ENCODE results near the gene NR6A1.
"Not testable (repeated sequence)": the region's sequence is repeated elsewhere in the genome, so short reads cannot be mapped to it uniquely, and the experiment has no call there.

The NR6A1 gene

DNA sequence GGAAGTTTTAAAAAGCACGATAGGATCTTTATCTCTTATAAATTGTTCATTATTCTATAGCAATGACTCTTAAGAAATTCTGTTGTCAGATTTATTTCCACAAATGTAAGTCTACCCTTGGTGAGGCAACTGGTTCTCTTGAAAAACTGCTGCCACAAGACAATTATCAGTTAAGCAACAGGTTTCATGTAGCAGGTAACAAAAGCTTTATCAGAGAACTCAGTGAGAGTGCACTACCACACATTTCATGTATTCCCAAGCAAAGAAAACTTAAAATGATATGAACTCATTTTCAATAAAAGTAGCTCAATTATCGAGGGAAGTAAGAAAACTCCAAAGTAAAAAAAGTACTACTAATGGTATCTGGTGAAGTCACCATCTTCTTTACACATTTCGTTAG lies 9.4 kb downstream of the NR6A1 start:
- DNase-seq (ENCODE audit: extremely low read depth in 1 of 2, low read depth in 1 of 2): no peak

DNA sequence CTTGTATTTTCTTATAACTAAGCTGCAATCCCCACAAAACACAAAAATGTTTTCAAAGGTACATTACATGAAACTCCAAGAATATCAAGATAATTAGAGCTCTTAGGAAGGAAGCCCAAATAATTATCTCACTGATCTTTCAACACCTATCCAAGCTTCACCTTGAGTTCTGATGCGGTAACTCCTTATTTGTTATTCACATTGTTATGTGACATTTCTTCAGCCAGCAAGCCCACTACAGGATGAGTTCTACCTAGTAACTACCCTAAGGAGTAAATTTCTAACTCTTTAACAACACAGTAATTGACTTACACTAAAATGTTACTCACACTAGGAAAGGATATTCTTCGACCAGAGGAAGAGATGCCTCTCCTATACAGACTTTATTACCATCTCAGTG lies 9.9 kb downstream of the NR6A1 start:
- no peak for DNase-seq (ENCODE audit: extremely low read depth in 1 of 2, low read depth in 1 of 2)

DNA sequence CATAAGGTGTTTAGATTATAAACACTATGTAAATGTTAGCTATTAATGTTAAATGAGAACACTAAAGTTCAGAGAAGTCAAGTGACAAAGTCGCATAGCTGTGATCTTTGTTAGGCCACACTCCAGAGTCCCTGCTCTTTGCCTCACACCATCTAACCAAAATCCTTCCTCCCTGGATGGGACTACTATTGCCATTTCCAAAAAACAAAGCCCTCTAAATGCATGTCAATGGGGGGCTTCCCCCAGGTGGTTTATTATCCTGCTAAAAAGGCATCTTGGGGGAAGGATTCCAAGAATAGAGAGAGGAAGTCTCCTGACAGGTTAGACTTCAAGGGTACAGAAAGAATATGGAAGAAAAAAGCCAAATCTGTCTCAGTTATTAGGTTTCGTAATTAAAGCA lies 10.4 kb downstream of the NR6A1 start:
- DNase-seq (ENCODE audit: extremely low read depth in 1 of 2, low read depth in 1 of 2): no peak

DNA sequence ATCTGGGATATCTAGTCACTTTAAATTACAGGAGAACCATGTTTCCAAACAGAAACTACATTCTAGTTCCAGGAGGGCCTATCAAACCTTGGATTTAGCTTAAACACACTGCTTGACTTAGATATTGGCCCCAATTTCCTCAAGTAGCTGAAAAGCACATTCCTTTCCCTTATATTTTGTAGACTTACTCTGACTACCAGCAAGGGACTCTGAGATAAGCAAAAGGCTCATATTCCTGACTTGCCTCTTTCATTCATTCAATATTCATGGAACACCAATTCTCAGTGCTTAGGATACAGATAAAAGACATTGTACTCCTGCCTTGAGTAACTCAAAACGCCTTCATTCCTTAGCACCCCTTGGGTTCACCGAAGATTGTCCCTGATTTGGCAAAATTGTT lies 11.8 kb downstream of the NR6A1 start:
- no peak for DNase-seq (ENCODE audit: extremely low read depth in 1 of 2, low read depth in 1 of 2)

DNA sequence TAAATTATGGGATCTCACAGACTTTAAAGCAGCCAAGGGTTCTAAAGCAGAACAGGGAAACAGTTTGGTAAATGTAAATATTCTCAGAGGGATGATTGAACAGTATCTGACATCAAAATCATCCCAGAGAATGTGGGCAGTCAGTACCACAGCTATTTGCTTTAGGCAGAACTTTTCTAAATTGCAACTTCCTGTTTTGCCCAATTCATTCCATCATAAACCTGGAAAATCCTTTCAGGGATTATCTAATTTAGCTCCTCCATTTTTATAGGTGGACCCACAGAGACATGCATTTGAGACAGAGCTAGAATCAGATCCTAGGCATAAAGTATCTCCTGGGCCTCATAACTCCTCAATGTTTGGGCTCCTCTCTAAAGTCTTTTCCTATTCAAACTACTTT lies 12.4 kb downstream of the NR6A1 start:
- no peak for DNase-seq (ENCODE audit: extremely low read depth in 1 of 2, low read depth in 1 of 2)

DNA sequence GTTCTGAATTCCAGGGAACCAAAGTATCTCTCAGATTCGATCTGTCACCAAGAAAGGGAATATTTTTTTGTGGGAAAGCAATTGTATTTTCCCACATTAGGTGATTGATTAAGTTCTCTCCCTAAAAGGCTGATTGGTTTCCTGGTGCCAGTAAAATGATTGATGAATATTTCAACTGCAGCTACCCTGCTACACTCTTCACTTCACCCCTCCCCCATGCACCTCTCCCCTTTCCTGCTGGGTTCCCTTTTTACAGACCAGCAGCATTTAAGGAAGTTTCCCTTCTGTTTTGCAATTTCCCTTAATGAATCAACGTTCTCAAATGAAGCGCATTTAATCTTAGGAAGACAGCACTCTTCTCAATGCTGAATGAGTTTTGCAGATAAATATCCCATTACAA lies 13.1 kb downstream of the NR6A1 start:
- no peak for DNase-seq (ENCODE audit: extremely low read depth in 1 of 2, low read depth in 1 of 2)

DNA sequence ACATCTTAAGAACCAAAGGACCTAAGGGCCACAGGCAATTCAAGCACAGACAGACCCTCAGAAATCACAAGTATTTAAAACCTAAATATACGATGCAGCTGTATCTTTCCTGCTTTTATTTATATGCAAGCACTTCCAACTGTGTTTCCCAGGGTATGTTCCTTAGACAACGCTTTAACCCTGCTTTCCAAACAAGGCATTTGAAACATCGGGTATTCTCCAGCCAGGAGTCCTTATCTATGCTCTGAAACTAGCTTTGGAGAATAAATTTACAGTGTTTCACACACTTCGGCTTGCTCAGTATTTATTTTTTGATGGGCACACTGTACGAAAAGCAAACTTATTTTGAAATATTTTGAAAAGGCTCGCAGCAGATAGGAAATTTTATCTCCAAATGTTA lies 13.5 kb downstream of the NR6A1 start:
- DNase-seq (ENCODE audit: extremely low read depth in 1 of 2, low read depth in 1 of 2): no peak

DNA sequence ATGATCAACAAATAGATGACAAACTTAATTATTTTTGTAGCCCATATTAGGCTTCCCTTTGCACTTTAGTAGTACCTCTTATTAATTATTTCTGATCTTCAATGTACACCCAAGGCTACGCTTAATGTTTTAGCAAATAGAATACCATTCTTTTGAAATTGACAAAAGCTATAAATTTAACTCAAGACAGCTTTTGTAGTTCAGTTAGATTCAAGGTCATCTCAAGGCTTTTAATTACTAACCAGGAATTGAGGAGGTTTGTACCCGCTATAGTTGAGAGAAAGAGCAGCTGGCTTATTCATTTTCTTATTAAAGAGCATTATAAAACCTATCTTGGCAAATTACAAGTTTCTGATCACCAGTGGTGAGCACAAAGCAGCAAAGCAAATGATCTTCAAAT lies 15.1 kb downstream of the NR6A1 start:
- no peak for DNase-seq (ENCODE audit: extremely low read depth in 1 of 2, low read depth in 1 of 2)

DNA sequence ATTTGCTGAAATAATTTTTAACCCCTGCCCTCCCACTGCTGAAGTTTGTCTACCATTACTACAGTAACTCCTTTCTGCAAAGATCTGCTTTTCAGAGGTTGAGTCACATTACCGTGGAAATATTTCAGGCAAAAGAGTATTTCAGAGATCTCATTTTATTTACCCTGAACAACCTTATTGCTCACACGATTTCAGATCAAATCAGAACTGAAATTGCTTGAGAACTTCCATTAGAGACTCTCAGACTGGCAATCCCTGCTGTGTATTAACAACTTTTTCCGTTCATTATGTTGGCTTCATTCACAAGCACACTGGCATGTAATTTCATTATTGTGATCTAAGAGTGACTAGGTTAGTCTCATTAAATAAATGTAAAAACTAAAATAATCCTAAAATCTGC lies 16.1 kb downstream of the NR6A1 start:
- DNase-seq (ENCODE audit: extremely low read depth in 1 of 2, low read depth in 1 of 2): no peak

DNA sequence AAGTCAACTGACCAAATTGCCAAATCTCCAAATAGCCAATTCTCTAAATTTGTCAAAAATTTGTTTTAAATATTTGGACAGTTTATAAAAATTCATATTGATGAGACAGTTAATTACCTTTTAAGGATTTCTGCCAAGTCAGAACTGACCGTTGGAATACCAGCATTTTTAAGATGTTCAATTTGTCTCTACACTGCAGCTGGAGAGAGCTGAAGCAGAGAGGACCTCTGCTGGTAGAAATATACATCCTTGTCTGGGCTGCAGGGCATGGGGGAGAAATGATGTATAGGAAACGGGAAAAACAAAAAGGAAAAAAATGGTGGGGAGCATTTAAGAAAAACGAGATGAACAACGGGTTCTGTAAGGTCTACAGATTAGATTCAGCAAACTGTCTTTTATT lies 16.8 kb downstream of the NR6A1 start:
- no peak for DNase-seq (ENCODE audit: extremely low read depth in 1 of 2, low read depth in 1 of 2)

DNA sequence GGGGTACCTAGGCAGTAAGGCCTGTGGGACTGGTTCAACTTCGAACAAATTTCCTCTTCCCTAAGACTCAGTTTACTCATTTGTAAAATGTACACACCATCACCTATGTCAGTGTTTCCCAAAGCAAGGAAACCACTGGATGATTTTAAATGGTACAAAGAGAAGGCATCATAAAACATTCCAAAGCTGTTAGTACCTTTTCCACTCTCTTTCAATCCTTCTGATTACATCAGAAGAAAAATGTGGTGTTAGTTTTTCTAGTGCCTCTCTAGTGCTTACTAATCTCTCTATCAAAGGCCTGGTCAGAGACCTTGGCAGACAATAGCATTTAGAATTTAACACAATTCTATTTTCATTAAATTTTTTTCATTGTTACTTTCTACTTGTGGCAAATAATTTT lies 18.1 kb downstream of the NR6A1 start:
- DNase-seq (ENCODE audit: extremely low read depth in 1 of 2, low read depth in 1 of 2): no peak

DNA sequence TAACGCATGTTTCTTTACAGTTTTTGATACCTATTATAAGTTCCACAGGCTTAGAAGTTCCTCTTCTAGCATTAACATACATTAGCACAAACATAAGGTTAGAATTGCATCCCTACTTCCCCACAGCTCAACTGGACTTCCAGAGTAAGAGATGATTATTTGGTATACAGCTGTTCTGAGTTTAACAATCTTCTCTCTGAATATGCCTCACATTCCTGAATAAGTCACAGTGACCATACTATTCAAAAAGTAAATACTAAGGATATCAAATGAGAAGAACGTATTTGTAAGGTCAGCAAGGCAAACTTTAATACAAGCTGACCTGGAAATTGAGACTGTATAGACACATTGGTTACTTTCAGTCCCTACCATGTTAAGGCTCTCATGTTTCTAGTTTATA lies 21.3 kb downstream of the NR6A1 start:
- no peak for DNase-seq (ENCODE audit: extremely low read depth in 1 of 2, low read depth in 1 of 2)

DNA sequence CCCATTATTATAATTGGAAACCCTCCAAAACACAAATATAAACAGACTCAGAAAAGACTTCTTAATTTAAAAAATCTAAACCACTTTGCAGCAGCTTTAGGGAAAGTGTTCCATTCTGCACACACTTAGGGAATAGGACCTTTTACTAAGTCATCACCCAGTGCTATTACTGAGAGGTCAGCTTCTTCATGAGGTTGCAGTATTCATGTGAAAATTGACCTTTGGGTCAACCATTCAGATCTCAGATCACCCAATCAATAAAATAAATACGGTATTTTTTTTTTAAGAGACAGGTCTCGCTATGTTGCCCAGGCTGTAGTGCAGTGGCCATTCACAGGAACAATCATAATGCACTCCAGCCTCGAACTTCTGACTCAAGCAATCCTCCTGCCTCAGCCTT lies 21.8 kb downstream of the NR6A1 start:
- DNase-seq (ENCODE audit: extremely low read depth in 1 of 2, low read depth in 1 of 2): no peak

DNA sequence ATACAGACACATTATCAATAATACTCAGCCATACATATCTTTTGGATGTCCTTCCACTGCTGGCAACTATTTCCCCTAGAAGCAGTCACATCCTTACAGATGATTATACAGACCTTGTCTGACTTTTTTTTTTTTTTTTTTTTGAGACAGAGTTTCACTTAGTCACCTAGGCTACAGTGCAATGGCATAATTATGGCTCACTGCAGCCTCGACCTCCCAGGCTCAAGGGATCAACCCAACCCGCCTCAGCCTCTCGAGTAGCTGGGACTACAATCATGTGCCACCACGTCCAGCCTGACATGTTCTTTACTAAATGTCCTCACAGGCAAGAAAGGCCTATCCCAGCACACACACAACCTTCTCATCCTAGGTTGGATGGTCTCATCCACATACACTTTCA lies 24.0 kb downstream of the NR6A1 start:
- DNase-seq (ENCODE audit: extremely low read depth in 1 of 2, low read depth in 1 of 2): no peak

DNA sequence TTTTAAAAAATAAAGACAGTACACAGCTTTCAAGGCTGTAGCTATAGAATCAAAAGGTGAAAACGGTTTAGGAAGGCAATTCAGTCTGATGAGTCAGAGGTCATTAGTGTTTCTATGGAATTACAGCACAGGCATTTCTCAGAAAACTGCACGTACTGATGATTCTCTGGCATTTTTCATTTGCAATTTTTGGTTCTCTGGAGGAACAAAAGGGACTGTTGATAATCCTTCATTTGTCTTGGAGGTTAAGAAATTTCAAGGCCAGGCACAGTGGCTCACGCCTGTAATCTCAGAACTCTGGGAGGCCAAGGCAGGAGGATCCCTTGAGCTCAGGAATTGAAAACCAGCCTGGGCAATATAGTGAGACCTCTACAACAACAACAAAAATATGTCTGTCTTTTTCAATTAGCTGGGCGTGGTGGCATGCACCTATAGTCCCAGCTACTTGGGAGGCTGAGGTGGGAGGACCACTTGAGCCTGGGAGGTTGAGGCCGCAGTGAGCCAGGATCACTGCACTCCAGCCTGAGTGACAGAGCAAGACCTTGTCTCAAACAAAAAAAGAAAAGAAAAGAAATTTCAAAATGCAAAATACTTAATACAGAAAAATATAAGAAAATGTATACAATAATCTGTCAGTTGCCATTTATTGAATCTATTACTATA lies 27.3 kb downstream of the NR6A1 start:
- DNase-seq (ENCODE audit: extremely low read depth in 1 of 2, low read depth in 1 of 2): no peak

DNA sequence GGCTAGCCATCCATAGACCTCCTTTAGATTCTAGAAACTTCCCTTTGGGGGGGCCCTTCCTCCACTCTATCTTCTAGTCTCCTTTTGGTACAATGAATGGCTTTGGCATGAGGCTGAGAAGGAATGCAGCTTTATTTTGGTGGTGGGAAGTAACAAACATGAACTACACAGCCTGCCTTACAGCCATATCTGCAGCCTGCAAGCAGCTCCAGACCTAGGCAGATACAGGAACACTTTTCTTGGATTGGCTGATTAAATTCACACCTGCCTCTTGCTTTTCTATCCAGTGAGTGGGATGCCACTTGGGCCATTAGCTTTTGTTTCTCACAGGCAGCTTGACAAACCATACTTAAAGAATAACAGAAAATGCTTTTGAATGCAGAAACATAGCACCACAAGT lies 28.2 kb downstream of the NR6A1 start:
- DNase-seq (ENCODE audit: extremely low read depth in 1 of 2, low read depth in 1 of 2): no peak

DNA sequence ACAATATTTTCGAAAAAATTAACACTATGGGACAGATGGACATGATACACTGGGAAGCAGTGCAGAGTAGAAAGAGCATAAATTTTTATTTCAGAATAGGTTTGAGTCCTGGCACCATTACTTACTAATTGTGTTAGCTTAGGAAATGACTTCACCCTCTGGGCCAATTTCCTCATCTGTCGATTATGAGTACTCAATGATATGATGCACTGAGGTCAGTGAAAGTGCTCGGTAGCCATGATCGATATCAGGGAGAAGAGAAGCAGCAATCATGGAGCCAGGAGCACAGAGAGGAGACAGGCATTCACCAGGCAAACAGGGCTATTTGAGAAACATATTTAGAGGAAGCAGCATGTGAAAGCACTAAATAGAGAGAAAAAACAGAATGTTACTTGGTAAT lies 29.4 kb downstream of the NR6A1 start:
- no peak for DNase-seq (ENCODE audit: extremely low read depth in 1 of 2, low read depth in 1 of 2)

DNA sequence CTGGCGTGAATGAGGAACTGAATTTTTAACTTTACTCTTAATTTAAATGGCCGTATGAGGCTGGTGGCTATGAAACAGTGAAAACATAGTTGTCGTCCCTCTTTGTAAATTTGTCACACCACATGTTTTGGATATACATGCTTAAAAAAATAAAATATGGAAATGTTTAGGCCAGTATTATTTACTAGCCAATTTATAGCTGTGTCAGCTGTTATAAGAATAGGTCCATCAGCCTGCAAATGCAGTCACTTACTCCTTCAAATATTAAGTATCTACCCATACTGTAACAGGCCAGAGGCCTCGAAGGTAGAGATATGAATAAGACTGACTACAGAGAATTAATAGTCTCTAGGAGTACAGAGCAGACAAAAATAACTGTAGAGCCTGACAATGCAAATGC lies 30.0 kb downstream of the NR6A1 start:
- no peak for DNase-seq (ENCODE audit: extremely low read depth in 1 of 2, low read depth in 1 of 2)

DNA sequence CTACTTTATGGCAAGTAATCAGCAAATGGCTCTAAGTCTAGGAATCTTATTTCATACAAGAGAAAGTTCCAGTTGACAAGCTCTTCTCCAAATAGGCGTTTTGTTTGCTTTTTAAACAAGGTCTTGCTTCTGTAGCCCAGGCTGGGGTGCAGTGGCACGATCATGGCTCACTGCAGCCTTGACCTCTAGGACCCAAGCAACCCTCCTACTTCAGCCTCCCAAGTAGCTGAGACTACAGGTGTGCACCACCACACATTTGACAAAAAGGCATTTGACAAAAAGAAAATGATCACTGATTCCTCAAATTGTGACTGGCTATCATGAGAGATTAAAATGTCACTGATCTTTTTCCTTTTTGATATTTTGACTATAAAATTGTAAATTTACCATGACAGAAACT lies 31.8 kb downstream of the NR6A1 start:
- no peak for DNase-seq (ENCODE audit: extremely low read depth in 1 of 2, low read depth in 1 of 2)

DNA sequence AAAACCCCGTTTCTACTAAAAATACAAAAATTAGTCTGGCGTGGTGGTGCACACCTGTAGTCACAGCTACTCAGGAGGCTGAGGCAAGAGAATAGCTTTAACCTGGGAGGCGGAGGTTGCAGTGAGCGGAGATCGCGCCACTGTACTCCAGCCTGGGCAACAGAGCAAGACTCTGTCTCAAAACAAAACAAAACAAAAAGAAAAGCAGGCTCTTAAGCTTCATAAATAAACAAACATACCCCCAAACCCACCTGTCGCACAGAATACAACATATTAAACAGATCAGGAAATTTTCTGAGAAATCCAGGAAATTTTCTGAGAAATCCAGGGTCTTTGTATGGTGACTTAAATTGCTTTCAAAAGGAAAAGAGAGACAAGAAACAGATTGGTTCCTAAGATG lies 33.0 kb downstream of the NR6A1 start:
- not testable (repeated sequence) for DNase-seq (ENCODE audit: extremely low read depth in 1 of 2, low read depth in 1 of 2)

DNA sequence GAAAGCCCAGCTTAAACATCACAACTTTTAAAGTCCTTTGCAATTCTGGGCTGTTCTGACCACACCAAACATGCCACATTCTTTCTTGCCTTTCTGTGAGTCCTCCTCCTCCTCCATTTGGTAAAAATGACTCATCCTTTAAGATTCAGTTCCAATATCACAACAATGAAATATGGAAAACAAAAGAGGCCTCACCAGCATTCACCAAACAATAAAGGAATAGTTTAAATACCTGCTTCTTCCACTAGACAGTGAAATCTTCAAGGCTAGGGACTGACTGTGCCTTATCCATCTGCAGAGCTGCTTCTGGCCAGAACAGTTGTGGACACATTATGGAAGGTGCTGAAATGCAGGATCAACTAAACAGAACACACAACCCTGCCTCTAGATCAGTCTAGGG lies 36.0 kb downstream of the NR6A1 start:
- no peak for DNase-seq (ENCODE audit: extremely low read depth in 1 of 2, low read depth in 1 of 2)

DNA sequence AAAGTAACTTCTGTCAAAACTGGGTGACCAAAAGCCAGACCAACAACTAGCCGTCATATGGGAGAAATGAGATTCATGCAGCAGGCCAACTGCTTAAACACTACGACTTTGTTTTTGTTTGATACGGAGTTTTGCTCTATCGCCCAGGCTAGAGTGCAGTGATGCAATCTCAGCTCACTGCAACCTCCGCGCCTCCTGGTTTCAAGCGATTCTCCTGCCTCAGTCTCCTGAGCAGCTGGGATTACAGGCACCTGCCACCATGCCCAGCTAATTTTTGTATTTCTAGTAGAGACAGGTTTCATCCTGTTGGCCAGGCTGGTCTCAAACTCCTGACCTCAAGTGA lies 36.4 kb downstream of the NR6A1 start:
- DNase-seq (ENCODE audit: extremely low read depth in 1 of 2, low read depth in 1 of 2): not testable (repeated sequence)

DNA sequence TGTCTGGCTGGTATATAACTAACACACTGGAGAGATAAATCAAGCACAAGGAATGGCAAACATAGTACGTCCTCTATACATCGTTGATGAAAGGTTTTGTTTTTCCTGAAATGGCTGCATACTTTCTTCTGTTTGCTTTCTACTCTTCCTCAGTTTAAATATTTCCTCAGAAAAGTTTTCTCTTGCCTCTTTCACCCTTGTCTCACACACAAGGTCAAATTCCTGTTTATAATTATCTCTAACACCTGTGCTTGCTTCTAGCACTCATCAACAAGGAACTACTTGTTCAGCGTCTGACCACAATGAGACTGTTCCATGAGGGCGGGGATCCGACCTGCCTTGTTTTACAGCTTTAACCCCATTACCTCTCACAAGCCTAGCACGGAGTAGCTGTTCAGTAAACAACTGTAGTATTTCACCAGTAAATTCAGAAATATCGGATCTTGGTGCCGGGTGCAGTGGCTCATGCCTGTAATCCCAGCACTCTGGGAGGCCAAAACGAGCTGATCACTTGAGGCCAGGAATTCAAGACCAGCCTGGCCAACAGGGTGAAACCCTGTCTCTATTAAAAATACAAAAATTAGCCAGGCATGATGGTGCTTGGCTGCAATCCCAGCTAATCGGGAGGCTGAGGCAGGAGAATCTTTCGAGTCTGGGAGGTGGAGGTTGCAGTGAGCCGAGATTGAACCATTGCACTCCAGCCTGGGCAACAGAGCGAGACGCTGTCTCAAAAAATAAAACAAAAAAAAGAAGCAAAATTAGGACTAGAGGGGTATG lies 37.0 kb downstream of the NR6A1 start:
- no peak for DNase-seq (ENCODE audit: extremely low read depth in 1 of 2, low read depth in 1 of 2)

Data from activated CD8-positive, alpha-beta memory T cell treated with anti-CD3 and anti-CD28 coated beads for 1 hour (primary cell).